ENCODE data around the gene RBM14. TPM values are rescaled to one million over a fixed set of nuclear protein-coding genes. Genes with fewer than 3 reads are reported as not detected.
"Not testable (repeated sequence)": the region's sequence is repeated elsewhere in the genome, so short reads cannot be mapped to it uniquely, and the experiment has no call there.

The RBM14 gene
- total and polyA plus RNA-seq, 2 donors (not counting 1 experiment from before 2014, with no cell fraction given) = 13.2 to 27.6 TPM

GRCh38 chr11:66585447-66585846, 31.0 kb upstream of the RBM14 start:
- DNase-seq (ENCODE audit: low read depth in 2 of 2); H3K4me2 ChIP-seq (ENCODE audit: extremely low read depth, insufficient read depth, low read length); H3K9ac ChIP-seq (ENCODE audit: insufficient read depth, low read length); H3K4me1 ChIP-seq (ENCODE audit: control insufficient read depth, extremely low read depth, insufficient read depth, low read length); H4K20me1 ChIP-seq (ENCODE audit: control insufficient read depth, extremely low read depth, insufficient read depth, low read length); H3K4me3 ChIP-seq (replicated peaks in 1 of 4; ENCODE audit: control extremely low read depth in 1 of 4, insufficient read depth in 1 of 4, low read depth in 3 of 4, low read length in 4 of 4); H3K27me3 ChIP-seq (ENCODE audit: control insufficient read depth, insufficient read depth, low read length); H3K9me3 ChIP-seq (ENCODE audit: control insufficient read depth, insufficient read depth, low read depth, low read length); H3K79me2 ChIP-seq (ENCODE audit: control insufficient read depth, insufficient read depth, low read length); H3K27ac ChIP-seq (ENCODE audit: insufficient read depth, low read length); H2AFZ ChIP-seq (ENCODE audit: low read length); H3K36me3 ChIP-seq (ENCODE audit: control insufficient read depth, insufficient read depth, low read length): not testable (repeated sequence)

DNA sequence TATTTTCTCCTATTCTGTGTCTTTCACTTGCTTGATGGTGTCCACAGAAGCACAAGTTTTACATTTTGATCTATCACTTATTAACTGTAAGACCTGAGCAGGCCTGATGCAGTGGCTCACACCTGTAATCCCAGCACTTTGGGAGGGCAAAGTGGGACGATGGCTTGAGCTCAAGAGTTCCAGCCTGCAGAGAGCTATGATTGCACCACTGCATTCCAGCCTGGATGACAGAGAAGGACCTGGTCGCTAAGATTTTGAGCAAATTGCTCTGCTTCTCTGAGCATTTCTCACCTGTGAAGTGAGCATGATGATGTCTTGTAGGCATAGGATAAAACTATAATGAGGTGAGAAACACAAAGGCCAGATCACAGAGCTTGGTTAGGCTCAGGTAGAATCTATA, 30.3 kb upstream of the RBM14 start:
- Histone ChIP-seq H3K36me3 (ENCODE audit: control insufficient read depth, insufficient read depth, low read length) (no peaks in the 10 kb centered on the region), H3K4me2 (ENCODE audit: extremely low read depth, insufficient read depth, low read length) (no peak overlapping the region), H3K4me1 (ENCODE audit: control insufficient read depth, extremely low read depth, insufficient read depth, low read length) (no peaks in the 10 kb centered on the region), H2AFZ (ENCODE audit: low read length) (no peak overlapping the region), H4K20me1 (ENCODE audit: control insufficient read depth, extremely low read depth, insufficient read depth, low read length) (no peaks in the 10 kb centered on the region), H3K9me3 (ENCODE audit: control insufficient read depth, insufficient read depth, low read depth, low read length) (no peaks in the 10 kb centered on the region), H3K9ac (ENCODE audit: insufficient read depth, low read length) (no peak overlapping the region), H3K27me3 (ENCODE audit: control insufficient read depth, insufficient read depth, low read length) (no peaks in the 10 kb centered on the region), H3K27ac (ENCODE audit: insufficient read depth, low read length) (no peak overlapping the region), H3K4me3 (replicated peaks in 1 of 4; ENCODE audit: control extremely low read depth in 1 of 4, insufficient read depth in 1 of 4, low read depth in 3 of 4, low read length in 4 of 4) (no peak overlapping the region), H3K79me2 (ENCODE audit: control insufficient read depth, insufficient read depth, low read length) (no peaks in the 10 kb centered on the region)
- no peak for TF ChIP-seq EZH2 (IDR thresholded peaks at IDR 0.05; ENCODE audit: low read length, missing control alignments)
- no peak for TF ChIP-seq CTCF (conservative IDR thresholded peaks at IDR 0.05 in 1 of 2, IDR thresholded peaks at IDR 0.05 in 1 of 2; ENCODE audit: low read depth in 1 of 2, low read length in 2 of 2)
- no peak for DNase-seq (ENCODE audit: low read depth in 2 of 2)

GRCh38 chr11:66589315-66589714, 27.1 kb upstream of the RBM14 start:
- not testable (repeated sequence) for H3K27ac ChIP-seq (ENCODE audit: insufficient read depth, low read length); H3K4me1 ChIP-seq (ENCODE audit: control insufficient read depth, extremely low read depth, insufficient read depth, low read length)

DNA sequence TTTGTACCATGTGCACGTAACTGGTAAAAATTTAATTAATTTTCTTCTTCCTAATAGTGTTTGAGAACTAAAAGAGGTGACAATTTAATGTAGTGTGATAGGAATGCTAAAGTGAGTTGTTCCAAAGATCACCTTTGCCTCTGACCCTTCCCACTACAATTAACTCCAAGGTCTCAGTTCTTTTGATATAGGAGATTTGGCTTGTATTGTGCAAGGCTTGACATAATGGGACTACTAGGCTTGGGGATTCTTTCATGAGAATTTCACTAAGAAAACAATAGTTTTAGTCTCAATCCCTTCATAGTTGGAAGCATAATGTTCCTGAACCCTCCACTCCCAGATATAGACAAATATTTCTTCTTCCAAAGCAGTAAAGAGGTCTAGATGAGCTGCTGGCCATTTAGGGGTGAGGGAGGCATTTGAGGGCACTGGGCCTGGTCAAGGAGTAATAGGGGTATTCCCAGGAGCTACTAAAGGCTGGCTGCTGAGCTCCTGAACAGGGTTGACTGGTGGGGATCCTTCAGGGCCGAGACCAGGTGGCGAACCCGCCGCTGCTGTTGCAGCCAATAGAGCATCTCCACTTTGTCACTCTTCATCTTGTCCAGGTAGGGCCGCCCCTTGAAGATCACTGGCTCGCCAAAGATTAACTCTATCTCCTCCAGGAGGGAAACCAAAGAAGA, 26.3 kb upstream of the RBM14 start:
- Histone ChIP-seq H2AFZ (ENCODE audit: low read length) (no peak overlapping the region), H3K36me3 (ENCODE audit: control insufficient read depth, insufficient read depth, low read length) (no peaks in the 10 kb centered on the region), H3K4me3 (replicated peaks in 1 of 4; ENCODE audit: control extremely low read depth in 1 of 4, insufficient read depth in 1 of 4, low read depth in 3 of 4, low read length in 4 of 4) (no peak overlapping the region), H3K9me3 (ENCODE audit: control insufficient read depth, insufficient read depth, low read depth, low read length) (no peaks in the 10 kb centered on the region), H3K79me2 (ENCODE audit: control insufficient read depth, insufficient read depth, low read length) (peaks cover 6% of the 10 kb centered on the region), H3K27ac (ENCODE audit: insufficient read depth, low read length) (no peak overlapping the region), H3K4me1 (ENCODE audit: control insufficient read depth, extremely low read depth, insufficient read depth, low read length) (no peaks in the 10 kb centered on the region), H4K20me1 (ENCODE audit: control insufficient read depth, extremely low read depth, insufficient read depth, low read length) (no peaks in the 10 kb centered on the region), H3K27me3 (ENCODE audit: control insufficient read depth, insufficient read depth, low read length) (no peaks in the 10 kb centered on the region), H3K4me2 (ENCODE audit: extremely low read depth, insufficient read depth, low read length) (no peak overlapping the region), H3K9ac (ENCODE audit: insufficient read depth, low read length) (no peak overlapping the region)
- no peak for DNase-seq (ENCODE audit: low read depth in 2 of 2)
- TF ChIP-seq EZH2 (IDR thresholded peaks at IDR 0.05; ENCODE audit: low read length, missing control alignments) (no peak), CTCF (conservative IDR thresholded peaks at IDR 0.05 in 1 of 2, IDR thresholded peaks at IDR 0.05 in 1 of 2; ENCODE audit: low read depth in 1 of 2, low read length in 2 of 2) (no peak)

More at GRCh38 chr11:66589315-66589714, 27.1 kb upstream of the RBM14 start:
- not testable (repeated sequence) for DNase-seq (ENCODE audit: low read depth in 2 of 2); H3K9ac ChIP-seq (ENCODE audit: insufficient read depth, low read length); H4K20me1 ChIP-seq (ENCODE audit: control insufficient read depth, extremely low read depth, insufficient read depth, low read length); H3K4me3 ChIP-seq (replicated peaks in 1 of 4; ENCODE audit: control extremely low read depth in 1 of 4, insufficient read depth in 1 of 4, low read depth in 3 of 4, low read length in 4 of 4); H3K36me3 ChIP-seq (ENCODE audit: control insufficient read depth, insufficient read depth, low read length); H3K27me3 ChIP-seq (ENCODE audit: control insufficient read depth, insufficient read depth, low read length); H3K4me2 ChIP-seq (ENCODE audit: extremely low read depth, insufficient read depth, low read length); H3K9me3 ChIP-seq (ENCODE audit: control insufficient read depth, insufficient read depth, low read depth, low read length); H2AFZ ChIP-seq (ENCODE audit: low read length); H3K79me2 ChIP-seq (ENCODE audit: control insufficient read depth, insufficient read depth, low read length)

All from fibroblast of lung (primary cell).